Measurements from ENCODE around the gene SCAP.

Gene SCAP

DNA sequence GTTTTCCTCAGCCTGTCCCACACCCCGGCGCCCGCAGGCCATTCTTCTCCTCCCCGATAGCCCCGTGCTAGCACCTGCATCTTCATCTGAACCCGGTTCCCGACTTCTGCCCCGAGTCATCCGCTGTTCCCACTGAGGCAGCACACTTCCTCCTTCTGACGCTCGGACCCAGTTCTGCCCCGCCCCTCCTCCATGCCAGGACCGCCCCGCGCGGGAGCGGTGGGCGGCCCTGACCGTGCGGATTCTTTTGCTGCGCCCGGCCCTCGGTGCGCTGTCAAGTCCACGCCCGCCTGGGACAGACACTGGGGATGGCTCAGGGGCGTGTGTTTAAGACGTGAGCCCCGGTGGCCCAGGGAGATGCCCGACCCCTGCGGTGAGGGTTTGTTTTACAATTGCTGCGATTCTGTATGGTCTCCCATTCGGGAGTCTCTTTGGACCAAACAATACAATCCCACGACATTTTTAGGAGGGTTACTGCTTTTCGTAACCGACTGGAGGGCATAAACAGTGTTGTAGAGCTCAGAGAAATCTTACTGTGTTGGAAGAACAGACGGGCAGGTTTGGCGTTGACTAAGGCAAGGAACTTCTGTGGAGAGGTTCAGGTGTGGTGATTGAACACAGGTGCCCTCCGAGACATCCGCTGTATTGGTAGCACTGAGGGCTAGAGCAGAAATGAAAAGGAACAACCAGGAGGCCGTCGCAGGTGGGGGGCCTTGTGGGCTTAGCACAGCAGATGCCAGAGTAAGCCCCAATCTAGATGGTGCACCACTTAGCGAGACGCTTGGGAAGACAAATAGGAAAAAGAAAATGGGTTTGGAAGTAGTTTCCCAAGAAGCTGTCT is 94.2 kb downstream of the SCAP start:
- Histone ChIP-seq H3K4me3 (ENCODE audit: insufficient read depth, low read length, poor library complexity, severe bottlenecking) (peak overlapping the region; percentile 88), H3K27ac (ENCODE audit: low read depth, low read length) (peak overlapping the region; percentile 58), H3K27me3 (ENCODE audit: low read length) (no peaks in the 10 kb centered on the region), H3K79me2 (ENCODE audit: insufficient read depth, low read length) (peaks cover 55% of the 10 kb centered on the region), H3K9me2 (replicated peaks; ENCODE audit: insufficient read depth, low read length) (no peaks in the 10 kb centered on the region), H3K4me2 (ENCODE audit: low read depth, low read length, poor library complexity, severe bottlenecking) (peak overlapping the region; percentile 73), H4K20me1 (ENCODE audit: low read depth, low read length) (0 out of 2 replicates have a peak, but pooled peaks cover 7% of the 10 kb centered on the region), H2AFZ (ENCODE audit: low read depth, low read length, severe bottlenecking) (peak overlapping the region; percentile 13), H3K9me3 (ENCODE audit: insufficient read depth, low read length) (no peaks in the 10 kb centered on the region), H3K36me3 (ENCODE audit: low read length) (no peaks in the 10 kb centered on the region), H3K9ac (ENCODE audit: low read length) (peak overlapping the region; percentile 95), H3F3A (ENCODE audit: insufficient read depth) (no peaks in the 10 kb centered on the region)
- no peak for TF ChIP-seq EZH2phosphoT487 (conservative IDR thresholded peaks at IDR 0.05; ENCODE audit: low read length)
- TF ChIP-seq, protein P1, sequence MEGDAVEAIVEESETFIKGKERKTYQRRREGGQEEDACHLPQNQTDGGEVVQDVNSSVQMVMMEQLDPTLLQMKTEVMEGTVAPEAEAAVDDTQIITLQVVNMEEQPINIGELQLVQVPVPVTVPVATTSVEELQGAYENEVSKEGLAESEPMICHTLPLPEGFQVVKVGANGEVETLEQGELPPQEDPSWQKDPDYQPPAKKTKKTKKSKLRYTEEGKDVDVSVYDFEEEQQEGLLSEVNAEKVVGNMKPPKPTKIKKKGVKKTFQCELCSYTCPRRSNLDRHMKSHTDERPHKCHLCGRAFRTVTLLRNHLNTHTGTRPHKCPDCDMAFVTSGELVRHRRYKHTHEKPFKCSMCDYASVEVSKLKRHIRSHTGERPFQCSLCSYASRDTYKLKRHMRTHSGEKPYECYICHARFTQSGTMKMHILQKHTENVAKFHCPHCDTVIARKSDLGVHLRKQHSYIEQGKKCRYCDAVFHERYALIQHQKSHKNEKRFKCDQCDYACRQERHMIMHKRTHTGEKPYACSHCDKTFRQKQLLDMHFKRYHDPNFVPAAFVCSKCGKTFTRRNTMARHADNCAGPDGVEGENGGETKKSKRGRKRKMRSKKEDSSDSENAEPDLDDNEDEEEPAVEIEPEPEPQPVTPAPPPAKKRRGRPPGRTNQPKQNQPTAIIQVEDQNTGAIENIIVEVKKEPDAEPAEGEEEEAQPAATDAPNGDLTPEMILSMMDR (IDR thresholded peaks at IDR 0.05; ENCODE audit: insufficient read depth, low read length, poor library complexity, severe bottlenecking), result no peak

DNA sequence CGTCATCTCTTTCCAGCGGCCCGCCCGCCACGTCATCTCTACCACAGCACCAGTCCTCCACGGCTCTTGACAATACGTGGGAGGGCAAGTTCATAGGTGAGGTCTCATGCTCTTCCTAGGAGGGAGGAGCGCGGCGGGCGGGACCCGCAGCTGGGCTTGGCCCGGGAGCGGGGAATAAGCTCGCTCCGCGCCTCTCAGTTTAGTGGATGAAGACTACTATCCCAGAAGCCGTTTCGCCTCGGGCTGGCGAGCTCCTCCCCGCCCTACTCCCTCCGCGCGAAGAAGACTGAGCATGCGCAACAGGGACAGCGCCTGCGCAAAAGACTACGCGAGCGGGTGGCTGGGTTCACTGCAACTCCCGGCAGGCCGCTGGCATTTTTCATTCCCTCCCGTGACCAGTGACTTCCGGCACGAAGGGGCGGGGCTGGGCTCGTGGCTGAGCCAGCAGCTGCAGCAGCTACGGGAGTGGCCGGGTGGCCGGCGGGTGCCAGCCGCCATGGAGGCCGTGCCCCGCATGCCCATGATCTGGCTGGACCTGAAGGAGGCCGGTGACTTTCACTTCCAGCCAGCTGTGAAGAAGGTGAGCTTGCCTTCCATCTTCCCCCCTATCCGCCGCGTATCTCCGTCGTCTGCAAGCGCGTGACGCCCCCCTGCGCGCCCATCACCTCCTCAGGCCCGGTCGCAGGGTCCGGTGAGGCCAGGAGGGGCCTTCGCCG is 95.0 kb downstream of the SCAP start, which contains the start of gene PTPN23:
TSS of gene PTPN23 (plus strand) at position 421 of the 716 bp plus-strand sequence. CDS start at position 497, 76 bp downstream.
- Histone ChIP-seq H3K36me3 (ENCODE audit: low read length) (no peaks in the 10 kb centered on the region), H3F3A (ENCODE audit: insufficient read depth) (no peaks in the 10 kb centered on the region), H3K4me3 (ENCODE audit: insufficient read depth, low read length, poor library complexity, severe bottlenecking) (peak within 1 kb of the TSS; percentile 88), H3K4me2 (ENCODE audit: low read depth, low read length, poor library complexity, severe bottlenecking) (peak within 1 kb of the TSS; percentile 80), H3K27me3 (ENCODE audit: low read length) (no peaks in the 10 kb centered on the region), H3K9me2 (replicated peaks; ENCODE audit: insufficient read depth, low read length) (no peaks in the 10 kb centered on the region), H3K79me2 (ENCODE audit: insufficient read depth, low read length) (peaks cover 48% of the 10 kb centered on the region), H3K9me3 (ENCODE audit: insufficient read depth, low read length) (no peaks in the 10 kb centered on the region), H4K20me1 (ENCODE audit: low read depth, low read length) (0 out of 2 replicates have a peak, but pooled peaks cover 7% of the 10 kb centered on the region), H2AFZ (ENCODE audit: low read depth, low read length, severe bottlenecking) (peak within 1 kb of the TSS; percentile 85), H3K9ac (ENCODE audit: low read length) (peak within 1 kb of the TSS; percentile 95), H3K27ac (ENCODE audit: low read depth, low read length) (peak within 1 kb of the TSS; percentile 63)
- no peak for TF ChIP-seq EZH2phosphoT487 (conservative IDR thresholded peaks at IDR 0.05; ENCODE audit: low read length)
- TF ChIP-seq, protein P1 (IDR thresholded peaks at IDR 0.05; ENCODE audit: insufficient read depth, low read length, poor library complexity, severe bottlenecking), result no peak

DNA sequence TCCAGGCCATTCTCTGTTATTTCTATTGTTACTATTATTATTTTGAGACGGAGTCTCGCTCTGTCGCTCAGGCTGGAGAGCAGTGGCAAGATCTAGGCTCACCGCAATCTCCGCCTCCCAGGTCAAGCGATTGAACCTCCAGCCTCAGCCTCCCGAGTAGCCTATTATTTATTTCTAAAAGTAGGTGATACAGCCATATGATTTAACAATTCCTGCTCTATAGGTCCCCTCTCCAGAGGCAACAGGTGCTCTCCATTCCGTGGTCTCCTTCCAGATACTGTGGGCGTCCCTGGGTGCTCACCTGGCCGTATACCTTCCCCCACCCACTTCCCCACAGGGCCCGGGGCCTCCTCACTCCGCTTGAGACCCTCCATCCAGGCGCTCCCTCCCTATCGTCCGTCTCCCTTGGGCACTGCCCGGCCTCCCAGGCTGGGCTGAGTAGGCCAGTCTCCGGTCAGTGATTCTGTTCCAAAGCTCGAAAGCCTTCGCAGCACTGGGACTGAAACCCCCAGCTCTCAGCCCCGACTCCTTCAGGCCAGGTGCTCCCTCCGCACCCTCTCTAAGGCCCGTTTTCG is 95.6 kb downstream of the SCAP start:
- TF ChIP-seq, protein P1 (IDR thresholded peaks at IDR 0.05; ENCODE audit: insufficient read depth, low read length, poor library complexity, severe bottlenecking), result no peak
- no peak for TF ChIP-seq EZH2phosphoT487 (conservative IDR thresholded peaks at IDR 0.05; ENCODE audit: low read length)
- H3K4me2 ChIP-seq (ENCODE audit: low read depth, low read length, poor library complexity, severe bottlenecking), result peak overlapping the region; percentile 80
- H3K27ac ChIP-seq (ENCODE audit: low read depth, low read length), result peak overlapping the region; percentile 63
- no peaks in the 10 kb centered on the region for H3K36me3 ChIP-seq (ENCODE audit: low read length)
- peak overlapping the region; percentile 95 for H3K9ac ChIP-seq (ENCODE audit: low read length)
- H4K20me1 ChIP-seq (ENCODE audit: low read depth, low read length), result 0 out of 2 replicates have a peak, but pooled peaks cover 7% of the 10 kb centered on the region
- peak overlapping the region; percentile 88 for H3K4me3 ChIP-seq (ENCODE audit: insufficient read depth, low read length, poor library complexity, severe bottlenecking)
- H2AFZ ChIP-seq (ENCODE audit: low read depth, low read length, severe bottlenecking), result peak overlapping the region; percentile 85
- no peaks in the 10 kb centered on the region for H3K9me3 ChIP-seq (ENCODE audit: insufficient read depth, low read length)
- H3K79me2 ChIP-seq (ENCODE audit: insufficient read depth, low read length), result peaks cover 42% of the 10 kb centered on the region
- H3K9me2 ChIP-seq (replicated peaks; ENCODE audit: insufficient read depth, low read length), result no peaks in the 10 kb centered on the region
- no peaks in the 10 kb centered on the region for H3K27me3 ChIP-seq (ENCODE audit: low read length)
- H3F3A ChIP-seq (ENCODE audit: insufficient read depth), result no peaks in the 10 kb centered on the region
